GM18502 (cell line): ENCODE results near the gene UBA52.
"Not testable (repeated sequence)": the region's sequence is repeated elsewhere in the genome, so short reads cannot be mapped to it uniquely, and the experiment has no call there.

Source experiments
- ATAC-seq: cut with Tn5 transposase; IDR thresholded peaks from one replicate; pipeline ENCODE4 v1.9.1; 2021; ENCODE audit warnings: mild to moderate bottlenecking; ENCODE audit not compliant: unreplicated experiment, poor library complexity

Gene UBA52

DNA sequence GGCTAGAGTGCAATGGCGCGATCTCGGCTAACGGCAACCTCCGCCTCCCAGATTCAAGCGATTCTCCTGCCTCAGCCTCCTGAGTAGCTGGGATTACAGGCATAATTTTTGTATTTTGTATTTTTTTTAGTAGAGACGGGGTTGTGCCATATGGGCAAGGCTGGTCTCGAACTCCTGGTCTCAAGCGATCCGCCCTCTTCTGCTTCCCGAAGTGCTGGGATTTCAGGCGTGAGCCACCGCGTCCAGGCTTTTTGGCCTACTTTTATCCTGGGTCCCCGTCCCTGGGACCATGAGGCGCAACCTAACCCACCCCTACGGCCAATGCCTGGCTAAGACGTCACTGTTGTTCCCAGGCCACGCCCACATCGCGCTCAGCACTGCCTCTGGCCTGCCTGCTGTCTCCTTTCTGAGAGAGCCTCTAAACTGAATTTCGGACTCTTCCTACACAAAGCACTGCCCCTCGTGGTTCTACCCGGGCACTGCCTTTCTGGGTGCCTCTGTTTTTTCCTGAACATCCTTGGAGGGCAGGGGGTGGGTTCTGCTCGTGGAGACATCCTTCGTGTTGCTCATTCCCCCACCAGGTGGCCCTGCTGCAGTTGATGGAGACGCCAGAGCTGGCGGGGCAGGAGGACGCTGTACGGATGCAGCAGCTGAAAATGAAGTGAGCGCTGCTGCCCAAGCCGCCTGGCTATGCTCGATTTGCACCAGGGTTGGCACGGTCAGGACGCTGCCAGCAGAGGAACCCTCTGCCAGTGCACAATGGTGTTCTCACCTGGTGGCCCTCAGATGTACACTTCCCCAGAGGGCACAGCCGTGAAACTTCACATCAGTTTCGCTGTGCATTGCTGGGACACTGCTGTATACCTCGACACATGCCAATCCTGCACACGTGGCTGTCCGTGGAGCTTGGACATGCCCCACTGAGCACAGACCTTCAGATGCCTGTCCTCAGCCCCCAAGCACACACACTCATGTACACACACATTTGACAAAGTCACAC is 18.9 kb downstream of the UBA52 start:
- ATAC-seq = no peak

DNA sequence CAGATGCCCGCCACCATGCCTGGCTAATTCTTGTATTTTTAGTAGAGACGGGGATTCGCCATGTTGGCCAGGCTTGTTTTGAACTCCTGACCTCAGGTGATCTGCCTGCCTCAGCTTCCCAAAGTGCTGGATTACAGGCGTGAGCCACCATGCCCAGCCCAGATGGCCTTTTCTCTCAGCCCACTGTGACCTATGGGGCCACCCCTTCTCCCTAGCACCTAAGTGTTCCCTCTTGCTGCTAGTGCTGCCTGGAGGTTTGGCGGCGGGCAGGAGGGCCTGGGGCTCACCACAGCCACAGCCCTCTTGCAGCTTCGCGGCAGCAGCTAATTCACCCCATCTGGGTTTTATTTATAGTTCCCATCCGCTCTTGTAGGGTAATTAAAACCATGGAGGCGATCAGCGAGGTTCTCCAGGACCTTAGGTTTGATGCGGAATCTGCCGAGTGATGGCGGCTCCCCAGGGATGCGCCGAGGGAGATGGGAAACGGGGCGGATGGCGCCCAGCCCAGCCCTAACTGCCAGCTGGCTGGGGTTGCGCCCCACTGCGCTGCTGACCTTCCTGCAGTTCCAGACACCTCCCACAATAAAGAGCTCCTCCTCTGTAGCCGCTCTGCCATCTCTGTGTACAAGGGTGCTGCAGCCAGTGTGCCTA is 20.2 kb downstream of the UBA52 start:
- ATAC-seq = no peak

DNA sequence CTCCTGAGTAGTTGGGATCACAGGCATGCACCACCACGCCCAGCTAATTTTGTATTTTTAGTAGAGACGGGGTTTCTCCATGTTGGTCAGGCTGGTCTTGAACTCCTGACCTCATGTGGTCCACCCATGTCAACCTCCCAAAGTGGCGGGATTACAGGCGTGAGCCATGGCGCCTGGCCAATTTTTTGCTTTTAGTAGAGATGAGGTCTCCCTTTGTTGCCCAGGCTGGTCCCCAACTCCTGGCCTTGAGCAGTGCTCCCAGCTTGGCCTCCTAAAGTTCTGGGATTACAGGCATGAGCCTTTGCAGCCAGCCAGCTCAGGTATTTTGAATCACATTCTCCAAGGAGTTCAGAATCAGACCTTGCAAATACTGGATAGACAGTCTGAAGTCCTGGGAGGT is 21.1 kb downstream of the UBA52 start:
- not testable (repeated sequence) for ATAC-seq

DNA sequence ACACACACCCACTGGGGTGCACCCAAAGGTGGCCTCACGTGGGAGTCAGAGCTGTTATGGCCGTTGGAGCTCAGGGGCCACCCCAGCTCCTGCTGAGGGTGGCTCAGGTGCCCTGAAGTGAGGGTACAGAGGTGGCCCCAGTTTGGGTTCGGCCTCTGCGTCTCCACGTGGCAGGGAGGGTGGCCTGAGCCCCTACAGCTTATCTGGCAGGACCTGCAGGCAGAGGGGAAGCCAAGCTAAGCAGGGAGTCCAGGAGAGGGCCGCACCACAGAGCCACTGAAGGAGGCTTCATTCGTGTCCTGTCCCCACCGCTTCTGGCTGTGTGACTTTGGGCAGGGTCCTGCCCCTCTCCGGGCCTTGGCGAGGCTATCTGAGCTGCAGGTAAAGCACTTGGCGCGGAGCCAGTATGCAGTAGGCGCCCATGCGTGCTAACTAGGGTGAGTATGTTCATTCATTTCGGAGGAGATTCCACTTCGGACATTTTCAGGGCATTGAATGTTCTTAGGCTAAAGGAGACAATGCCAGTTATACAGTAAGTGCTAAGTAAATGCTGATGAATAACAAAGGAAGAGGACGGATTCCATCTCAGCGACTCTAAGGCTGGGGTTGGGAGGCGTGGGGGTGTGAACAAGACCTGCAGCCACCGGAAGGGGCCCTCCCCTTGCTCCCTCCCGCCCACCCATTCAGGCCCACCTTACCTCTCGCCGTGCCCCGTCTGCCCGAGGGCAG is 21.9 kb downstream of the UBA52 start:
- no peak for ATAC-seq

DNA sequence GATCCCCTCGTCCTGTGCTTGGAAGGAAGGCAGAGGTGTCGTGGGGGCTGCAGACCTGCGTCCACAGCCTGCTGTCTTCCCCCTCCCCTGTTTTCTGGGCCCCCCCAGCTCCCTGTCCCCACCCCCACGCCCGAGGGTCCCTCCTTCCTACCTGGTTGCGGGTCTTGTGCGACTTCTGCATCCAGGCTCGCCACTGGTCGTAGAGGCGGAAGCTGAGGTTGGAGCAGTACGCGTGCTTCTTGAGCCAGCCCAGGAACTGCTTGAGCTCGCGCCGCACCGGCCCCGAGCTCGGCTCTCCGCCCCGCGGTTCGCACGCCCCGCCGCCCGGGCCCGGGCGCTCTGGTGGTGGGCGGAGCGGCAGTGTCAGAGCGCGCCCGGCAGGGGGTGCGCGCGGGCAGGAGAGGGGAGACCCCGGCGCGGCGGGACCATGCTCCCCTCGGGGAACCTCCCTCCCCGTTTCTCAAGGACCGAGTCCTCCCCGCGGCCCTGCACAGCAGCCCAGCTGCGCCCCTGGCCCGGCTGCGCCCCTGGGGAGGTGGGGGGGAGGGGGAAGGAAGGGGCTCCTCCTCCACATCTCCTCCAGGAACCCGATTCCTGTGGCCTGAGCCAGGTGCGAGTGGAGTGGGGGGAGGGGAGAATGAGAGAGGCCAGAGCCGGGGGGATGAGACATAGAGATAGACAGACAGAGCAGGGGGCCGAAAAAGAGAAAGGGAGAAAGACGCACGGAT is 22.6 kb downstream of the UBA52 start:
- peak; percentile 57 for ATAC-seq

DNA sequence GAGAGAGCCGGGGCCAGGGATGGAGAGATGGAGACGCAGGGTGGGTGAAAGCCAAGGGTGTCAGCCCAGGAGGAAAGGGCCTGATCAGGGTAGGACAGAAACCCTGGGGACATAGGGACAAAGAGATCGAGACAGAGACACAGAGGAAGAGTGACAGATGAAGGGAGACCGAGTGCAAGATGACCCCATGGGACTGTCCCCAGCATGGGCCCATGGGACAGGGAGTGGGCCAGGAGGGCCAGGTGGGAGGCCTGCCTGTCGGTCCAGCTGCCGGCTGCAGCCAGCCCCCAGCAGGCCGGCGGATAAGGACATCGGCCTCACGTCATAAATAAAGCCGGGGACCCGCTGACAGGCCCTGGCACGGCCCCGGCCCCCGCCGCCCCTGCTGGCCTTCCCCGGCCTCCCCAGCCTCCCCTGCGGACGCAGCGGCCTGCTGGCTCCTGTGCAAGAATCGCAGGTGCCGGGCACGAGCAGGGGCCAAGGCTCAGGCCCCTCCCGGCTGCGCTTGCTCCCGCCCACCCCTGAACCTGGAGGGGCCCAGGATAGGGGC is 23.2 kb downstream of the UBA52 start:
- no peak for ATAC-seq

DNA sequence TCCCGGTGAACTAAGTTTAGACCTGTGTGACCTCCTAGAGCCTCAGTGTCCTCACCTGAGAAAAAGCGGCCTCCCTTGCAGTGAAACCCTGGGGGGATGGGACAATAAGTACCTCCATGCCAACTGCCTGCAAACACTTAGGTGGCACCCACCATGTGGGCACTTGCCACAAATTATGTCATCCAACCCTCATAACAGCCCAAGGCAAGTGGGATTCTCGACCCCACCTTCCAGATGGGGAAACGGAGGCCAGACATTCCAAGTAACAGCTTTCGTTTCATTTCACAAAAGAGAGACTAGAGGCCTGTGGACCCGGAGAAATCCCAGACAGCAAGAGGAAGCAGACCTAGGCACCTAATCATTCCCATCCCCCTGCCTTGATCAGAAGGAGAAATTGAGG is 23.8 kb downstream of the UBA52 start:
- no peak for ATAC-seq

DNA sequence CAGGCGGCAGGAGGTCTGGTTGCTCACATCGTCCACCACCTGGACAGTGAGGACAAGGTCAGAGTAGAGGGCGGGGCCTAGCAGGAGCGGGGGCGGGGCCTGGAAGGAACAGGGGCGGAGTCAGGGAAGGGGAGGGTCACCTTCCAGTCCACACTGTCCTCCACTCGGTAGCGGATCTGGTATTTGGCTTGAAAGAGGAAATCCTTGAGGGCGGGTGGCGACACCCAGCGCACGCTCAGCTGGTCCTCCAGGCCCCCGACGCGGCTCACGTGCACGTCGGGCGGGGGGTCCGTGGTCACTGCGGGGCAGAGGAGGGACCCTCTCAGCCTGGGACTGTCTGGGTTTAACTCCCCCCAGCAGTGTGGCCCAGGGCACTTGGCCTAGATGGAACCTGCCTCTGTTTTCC is 25.1 kb downstream of the UBA52 start:
- no peak for ATAC-seq

DNA sequence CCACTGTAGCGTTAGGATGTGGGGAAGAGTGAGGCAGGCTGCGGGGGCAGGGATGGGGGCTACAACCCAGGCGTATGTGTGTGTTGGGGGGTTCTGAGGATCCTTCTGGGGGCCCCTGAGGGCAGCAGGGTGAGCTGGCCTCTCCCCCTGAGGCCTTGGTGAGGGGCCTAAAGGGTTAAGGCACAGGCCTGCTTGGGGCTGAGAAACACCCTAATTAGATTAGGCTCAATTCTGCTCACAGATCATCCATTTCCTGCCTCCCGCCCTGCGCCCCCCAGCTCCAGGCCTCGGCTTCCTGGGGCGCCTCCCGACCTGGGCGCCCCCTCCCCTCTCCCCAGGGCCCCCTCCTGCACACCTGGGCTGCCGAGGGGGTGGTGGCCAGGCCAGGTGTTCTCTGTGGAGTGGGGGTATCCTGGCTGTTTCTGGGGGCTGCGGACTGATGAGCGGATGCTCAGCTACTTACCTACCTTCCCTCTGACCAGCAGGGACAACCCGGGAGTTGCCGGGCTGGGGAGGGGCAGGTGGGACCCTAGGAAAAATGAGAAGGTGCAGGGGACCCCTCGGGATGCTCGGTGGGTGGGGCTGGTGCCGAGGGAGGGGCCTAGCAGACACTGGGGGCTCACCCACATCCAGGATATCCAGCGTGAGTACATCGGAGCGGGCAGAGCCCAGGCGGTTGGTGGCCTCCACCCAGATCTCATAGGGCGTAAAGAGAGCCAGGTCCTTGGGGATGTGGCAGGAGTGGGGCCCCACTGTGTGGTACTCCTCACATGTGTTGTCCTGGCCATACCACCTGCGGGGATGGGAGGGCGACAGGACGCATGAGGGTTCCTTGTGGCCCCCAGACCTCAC is 26.4 kb downstream of the UBA52 start:
- no peak for ATAC-seq

DNA sequence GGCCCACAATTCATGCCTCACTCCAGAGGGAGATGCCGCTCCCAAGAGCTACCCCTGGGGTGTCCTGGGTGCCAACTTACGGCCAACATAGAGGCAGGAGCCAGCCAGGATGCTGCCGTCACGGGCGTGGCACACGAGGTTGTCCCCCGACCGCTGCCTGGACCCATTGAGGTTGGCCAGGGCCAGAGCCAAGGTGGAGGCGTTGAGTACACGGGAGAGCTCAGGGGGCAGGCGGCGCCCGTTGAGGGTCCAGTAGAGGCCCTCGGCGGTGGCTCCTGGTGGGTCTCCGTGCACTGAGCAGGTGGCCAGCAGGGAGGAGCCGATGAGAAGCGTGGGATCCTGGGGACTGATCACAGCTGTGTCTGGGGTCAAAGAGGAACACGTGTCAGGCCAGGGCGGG is 27.8 kb downstream of the UBA52 start:
- ATAC-seq = no peak

DNA sequence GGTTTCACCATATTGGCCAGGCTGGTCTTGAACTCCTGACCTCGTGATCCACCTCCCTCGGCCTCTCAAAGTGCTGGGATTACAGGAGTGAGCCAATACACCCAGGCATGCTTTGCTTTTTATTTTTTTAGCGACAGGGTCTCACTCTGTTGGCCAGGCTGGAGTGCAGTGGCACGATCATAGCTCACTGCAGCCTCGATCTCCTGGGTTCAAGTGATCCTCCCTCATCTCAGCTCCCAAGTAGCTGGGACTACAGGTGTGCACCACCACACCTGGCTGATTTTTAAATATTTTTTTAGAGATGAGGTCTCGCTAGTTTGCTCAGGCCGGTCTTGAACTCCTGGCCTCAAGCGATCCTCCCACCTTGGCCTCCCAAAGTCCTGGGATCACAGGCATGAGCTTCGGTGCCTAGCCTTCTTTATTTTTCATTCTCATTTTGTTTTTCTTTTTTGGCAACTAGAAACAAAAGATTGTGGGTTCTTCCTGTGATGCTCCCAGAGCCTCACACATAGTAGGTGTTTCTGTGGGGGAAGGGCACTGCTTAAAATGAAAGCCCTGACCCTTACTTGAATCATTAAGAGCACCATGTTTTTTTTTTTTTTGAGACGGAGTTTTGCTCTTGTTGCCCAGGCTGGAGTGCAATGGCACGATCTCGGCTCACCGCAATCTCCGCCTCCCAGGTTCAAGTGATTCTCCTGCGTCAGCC is 29.2 kb downstream of the UBA52 start:
- not testable (repeated sequence) for ATAC-seq

DNA sequence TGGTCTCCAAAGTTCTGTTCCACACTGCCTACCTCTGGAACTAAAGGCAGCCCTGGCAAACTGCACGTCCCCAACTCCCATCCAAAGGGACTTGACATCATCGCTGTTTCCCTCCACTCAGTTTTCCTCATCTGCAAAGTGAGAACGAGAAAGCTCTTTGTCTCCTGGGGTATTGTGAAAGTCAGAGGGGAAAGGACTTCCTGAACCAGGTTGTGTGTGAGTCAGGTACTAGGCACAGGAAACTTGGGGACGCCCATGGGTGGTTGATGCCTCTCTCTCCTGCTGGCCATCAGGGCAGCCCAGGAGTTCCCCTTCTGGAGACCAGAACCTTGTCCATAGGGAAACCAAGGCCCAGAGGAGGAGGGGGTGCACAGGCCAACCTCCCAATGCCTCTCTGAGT is 30.2 kb downstream of the UBA52 start:
- no peak for ATAC-seq

DNA sequence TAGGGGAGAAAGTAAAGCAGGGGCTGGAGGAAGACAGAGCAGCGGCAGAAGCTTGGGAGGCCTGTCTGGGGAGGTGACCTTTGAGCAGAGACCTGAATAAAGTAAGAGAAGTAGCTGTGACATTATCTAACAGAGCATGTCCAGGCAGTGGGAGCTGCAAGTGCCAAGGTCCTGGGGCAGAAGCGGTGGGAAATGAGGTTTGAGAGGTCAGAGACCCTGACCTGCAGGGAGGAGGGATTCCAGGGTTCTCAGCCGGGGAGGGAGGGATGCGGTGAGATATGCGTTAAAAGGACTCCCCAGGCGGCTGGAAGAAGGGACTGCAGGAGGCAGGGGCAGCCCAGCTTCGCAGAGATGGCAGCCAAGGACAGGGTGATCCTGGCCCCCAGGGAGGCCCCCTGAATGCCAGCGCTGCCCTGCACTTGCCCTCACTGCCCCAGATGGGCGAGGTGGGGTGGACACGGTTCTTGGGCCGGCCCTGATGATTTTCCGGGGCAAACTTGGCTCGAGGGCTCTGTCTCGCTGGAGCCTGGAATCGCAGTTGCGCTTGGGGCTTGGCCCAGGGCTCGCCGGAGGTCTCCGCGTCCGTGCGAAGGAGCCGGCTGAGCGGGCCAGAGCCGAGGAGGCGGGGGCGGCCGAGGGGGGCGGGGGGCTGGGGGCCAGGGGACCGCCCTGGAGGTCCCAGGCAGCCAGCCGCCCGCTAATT is 31.7 kb downstream of the UBA52 start:
- no peak for ATAC-seq

DNA sequence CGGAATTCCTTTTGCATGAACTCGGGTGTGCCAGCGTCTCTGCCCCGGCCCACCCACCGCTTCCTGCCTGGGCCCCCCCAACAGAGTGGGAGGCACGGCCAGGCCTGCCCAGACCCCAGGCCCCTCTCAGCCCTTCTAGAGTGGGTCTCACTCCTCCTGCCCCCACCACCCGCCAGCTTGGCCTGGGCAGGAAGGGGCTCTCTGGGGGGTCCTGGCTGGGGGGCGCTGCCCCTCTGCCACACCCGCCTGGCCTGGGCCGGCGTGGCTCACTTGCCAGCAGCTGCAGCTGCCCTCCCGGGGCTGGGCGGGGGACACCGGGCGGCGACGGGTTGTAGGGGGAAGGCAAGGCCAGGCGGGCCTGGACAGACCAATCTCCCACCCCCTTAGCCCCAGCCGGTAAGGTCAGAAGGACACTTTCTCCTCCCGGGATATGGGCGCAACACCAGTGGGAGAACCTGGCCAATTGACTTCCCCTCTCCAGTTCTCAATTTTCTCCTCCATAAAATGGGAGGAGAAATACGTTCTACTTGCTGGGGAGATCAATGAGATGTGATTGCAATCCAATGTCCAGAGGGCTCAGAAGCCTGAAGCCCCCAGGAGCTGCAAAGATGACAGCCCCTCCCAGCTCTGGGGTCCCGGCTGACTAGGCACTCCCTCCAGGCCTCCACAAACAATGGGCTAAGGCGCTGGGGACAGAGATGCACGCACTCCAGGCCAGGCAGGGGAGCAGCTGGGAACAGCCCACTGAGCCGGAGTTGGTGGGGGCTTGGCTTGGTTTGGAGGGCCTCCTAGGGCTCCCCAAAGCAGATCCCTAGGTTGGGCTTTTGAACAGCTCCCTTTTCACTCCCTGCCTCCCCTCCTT is 32.5 kb downstream of the UBA52 start:
- ATAC-seq = no peak

DNA sequence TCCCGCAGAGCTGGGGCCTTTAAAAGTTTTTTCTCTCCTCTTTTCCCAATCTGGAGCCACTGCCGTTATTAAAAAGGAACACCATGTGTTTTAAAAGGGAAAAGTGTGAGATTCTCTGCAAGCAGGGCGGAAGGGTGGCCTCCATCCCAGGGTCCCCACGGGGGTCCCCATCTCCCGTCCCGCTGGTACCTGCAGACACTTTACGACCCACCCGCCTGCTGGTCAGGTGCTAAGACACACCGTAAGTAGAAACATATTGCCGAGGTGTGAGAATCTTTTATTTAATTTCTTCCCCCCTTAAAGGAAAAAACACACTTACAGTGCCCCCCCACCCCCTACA is 33.1 kb downstream of the UBA52 start:
- no peak for ATAC-seq

DNA sequence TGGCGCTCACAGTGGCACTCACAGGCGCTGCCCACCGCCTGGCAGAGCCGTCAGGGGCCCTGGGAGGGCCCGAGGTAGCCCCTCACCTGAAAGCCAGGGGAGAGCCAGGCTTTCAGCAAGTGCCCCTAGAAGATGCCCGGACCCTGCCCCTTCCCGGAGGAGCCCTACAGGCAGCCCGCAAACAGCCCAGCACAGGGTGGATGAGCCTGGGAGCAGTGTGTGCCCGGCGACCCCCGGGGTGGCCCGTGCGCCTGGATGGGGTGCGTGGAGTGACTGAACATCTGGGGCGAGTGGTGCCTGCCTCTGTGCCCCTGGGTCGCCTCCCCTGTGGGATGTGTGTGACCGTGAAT is 33.5 kb downstream of the UBA52 start:
- no peak for ATAC-seq

DNA sequence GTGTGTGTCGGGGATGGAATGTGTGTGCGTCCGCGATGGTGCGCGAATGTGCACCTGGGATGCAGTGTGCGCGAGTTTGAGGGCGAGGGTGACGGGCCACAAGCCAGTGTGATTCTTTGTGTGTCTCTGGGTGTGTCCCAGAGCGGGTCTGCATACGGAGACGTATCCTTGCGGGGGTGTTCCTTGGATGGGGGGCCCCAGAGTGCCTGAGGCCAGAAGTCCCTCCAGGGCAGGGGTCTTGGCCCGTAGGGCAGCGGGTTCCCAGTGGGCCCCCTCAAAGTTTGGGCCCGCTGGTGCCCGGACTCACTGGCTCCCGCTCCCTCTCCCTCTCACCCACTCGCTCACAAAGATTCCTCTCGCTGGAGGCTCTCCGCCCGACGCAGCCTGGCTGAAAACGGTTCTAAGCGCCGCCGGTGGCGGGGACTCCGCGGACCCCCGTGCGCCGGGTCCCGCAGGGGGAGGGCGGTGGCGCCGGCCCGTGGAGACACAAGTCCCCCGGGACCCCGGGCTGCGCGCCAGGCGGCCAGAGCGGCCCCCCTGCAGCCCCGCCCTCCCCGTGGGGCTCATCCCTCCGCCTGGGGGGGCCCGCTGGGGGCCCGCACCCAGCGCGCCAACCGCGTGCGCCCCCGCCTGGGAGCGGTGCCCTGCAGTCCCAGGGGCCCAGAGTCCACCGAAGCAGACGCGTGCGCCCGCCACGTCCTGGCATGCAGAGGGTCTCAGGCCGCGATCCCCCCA is 34.1 kb downstream of the UBA52 start:
- ATAC-seq = no peak
